ENCODE data around the gene CIAO2A.
A peak's percentile ranks its signal among the peaks of the same experiment; 100 is the strongest.
"Not testable (repeated sequence)": the region's sequence is repeated elsewhere in the genome, so short reads cannot be mapped to it uniquely, and the experiment has no call there.

The CIAO2A gene

GRCh38 chr15:64070965-64071851 lies 22.4 kb downstream of the CIAO2A start:
- DNase-seq = no peak

DNA sequence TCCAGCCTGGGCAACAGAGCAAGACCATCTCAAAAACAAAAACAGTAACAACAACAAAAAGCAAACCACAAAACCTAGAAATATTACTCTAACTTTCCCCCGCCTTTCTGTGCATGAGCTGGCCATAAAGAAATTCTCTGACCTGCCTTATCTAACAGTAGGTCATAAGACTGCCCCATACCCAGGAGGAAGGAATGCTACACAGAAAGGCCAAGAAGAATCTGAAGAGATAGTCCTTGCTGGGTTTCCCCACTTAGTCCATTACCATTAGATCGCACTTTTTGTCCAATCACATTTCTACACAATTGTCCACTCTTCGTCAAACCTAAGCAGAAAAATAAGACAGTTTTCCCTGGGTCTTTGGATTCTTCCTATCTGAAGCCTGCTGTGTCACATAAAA lies 23.5 kb downstream of the CIAO2A start:
- no peak for DNase-seq

DNA sequence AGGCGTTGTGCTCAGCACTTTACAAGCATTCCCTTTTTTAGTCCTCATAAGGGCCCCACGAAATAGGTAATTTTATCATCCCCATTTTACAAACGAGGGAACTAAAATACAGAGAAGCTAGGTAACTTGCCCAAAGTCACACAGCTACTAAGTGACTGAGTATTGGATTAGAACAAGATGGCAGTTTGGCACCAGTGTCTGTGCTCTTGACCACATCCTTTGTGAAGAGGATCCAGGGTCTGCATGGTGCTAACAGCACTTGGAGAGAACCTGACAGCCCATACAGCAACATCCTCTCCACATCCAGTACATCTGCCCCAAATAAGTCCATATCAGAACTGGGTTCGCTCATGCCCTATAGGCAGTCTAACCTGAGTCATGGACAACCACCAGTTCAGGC lies 25.5 kb downstream of the CIAO2A start:
- no peak for DNase-seq

GRCh38 chr15:64067564-64068030 lies 26.0 kb downstream of the CIAO2A start:
- DNase-seq = peak; percentile 7 to 43

GRCh38 chr15:64066451-64066850 lies 27.2 kb downstream of the CIAO2A start:
- no peak for DNase-seq

DNA sequence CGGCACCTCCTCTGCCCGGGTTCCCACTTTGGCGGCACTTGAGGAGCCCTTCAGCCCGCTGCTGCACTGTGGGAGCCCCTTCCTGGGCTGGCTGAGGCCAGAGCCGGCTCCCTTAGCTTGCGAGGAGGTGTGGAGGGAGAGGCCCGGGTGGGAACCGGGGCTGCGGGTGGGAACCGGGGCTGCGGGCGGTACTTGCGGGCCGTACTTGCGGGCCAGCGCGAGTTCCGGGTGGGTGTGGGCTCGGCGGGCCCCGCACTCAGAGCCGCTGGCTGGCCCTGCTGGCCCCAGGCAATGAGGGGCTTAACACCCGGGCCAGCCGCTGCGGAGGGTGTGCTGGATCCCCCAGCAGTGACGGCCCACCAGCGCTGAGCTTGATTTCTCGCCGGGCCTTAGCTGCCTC lies 32.9 kb downstream of the CIAO2A start:
- DNase-seq = no peak

DNA sequence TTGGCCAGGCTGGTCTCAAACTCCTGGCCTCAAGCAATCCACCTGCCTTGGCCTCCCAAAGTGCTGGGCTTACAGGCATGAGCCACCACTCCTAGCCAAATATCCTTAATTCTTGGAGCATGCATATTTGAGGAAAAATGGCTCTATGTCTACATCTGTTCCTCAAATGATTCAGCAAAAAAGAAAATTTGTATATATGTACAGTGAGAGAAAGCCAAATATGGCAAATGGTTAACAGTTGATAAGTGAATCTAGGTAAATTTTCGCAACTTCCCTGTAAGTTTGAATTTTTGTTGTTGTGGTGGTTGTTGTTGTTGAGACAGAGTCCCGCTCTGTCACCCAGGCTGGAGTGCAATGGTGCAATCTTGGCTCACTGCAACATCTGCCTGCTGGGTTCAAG lies 34.5 kb downstream of the CIAO2A start:
- not testable (repeated sequence) for DNase-seq

DNA sequence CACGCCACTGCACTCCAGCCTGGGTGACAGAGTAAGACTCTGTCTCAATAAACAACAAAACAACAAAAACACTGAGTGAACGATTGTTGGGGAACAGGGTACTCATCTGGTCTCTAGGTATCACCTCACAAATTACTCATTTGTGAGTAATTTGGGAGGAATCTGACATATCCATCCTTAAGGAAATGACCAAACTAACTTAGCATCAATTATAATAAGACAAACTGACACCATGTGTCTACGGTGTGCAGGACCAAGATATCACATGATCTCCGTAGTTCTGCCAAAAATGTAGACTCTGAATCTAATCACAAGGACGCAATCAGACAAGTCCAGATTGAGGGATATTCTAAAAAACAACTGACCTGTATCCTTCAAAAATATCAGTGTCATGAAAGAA lies 35.4 kb downstream of the CIAO2A start:
- DNase-seq = no peak

DNA sequence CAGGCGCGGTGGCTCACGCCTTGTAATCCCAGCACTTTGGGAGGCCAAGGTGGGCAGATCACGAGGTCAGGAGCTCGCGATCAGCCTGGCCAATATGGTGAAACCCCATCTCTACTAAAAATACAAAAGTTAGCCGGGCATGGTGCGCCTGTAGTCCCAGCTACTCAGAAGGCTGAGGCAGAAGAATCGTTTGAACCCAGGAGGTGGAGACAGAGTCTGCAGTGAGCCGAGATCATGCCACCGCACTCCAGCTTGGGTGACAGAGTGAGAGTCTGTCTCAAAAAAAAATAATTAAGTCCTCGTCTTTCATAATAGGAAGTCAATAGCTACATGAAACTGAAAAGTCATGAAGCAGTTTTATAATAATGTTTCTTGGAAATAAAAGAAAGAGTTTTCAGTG lies 40.0 kb downstream of the CIAO2A start:
- DNase-seq = not testable (repeated sequence)

GRCh38 chr15:64052925-64053491 lies 40.6 kb downstream of the CIAO2A start:
- DNase-seq = no peak

DNA sequence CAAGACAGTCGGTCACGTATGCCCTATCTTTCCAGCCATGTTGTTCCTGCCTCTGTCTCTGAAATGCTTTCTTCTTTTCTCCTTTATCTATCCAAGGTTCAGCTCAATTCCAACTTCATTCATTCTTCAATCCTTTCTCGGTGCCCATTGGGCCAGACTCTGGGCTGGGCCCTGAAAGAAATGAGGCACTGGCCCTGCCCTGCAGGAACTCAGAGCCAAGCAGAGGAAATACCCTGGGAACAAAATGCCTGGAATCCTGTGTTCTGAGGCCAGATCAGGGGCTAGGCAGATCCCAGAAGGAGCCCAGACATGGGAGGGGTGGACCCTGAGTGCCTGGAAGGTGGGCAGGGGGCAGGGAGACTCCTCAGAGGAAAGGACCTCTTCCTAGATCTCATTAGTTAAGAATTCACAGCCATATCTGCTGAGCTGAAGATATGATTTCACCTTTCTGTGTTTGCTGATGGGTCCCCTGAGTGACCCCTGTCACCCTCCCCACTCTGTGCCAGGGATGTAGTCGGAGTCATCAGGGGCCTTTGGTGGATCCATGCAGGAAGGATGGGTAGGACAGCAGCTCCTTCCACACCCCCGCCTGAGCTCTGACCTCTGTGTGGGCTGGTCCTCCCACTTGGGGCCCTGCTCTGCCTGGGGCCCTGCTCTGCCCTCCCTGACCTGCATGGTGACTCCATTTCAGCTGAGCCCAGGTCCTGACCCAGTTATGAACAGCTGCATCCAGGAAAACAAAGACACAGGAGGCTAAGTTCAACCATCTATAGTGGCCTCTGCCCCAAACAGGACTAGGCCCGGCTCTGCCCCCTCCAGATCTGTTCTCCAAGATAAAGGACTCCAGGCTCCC lies 42.0 kb downstream of the CIAO2A start:
- no peak for DNase-seq

GRCh38 chr15:64051093-64051402 lies 42.6 kb downstream of the CIAO2A start:
- DNase-seq = no peak

GRCh38 chr15:64050281-64051092 lies 43.2 kb downstream of the CIAO2A start:
- DNase-seq = no peak

GRCh38 chr15:64048781-64049460 lies 44.7 kb downstream of the CIAO2A start:
- no peak for DNase-seq

- peak; percentile 10 to 61 for DNase-seq
Measured at GRCh38 chr15:64046421-64047153, 47.1 kb downstream of the CIAO2A start, which contains the start of gene DAPK2. DAPK2 (minus strand) TSS chr15:64046485; CDS start chr15:64040261, 6,224 bp downstream.

GRCh38 chr15:64045774-64046420 lies 47.7 kb downstream of the CIAO2A start:
- no peak for DNase-seq

- DNase-seq = no peak
Measured at GRCh38 chr15:64045101-64045435, 48.6 kb downstream of the CIAO2A start.

- no peak for DNase-seq
Measured at GRCh38 chr15:64044300-64045100, 49.1 kb downstream of the CIAO2A start.

GRCh38 chr15:64038878-64039610 lies 54.6 kb downstream of the CIAO2A start:
- no peak for DNase-seq
